HepG2 (cell line): ENCODE data around the gene MAP1LC3A. TPM values are rescaled to one million over a fixed set of nuclear protein-coding genes. Genes with fewer than 3 reads are reported as not detected.
A peak's percentile ranks its signal among the peaks of the same experiment; 100 is the strongest.

Experiments used
- ARID5B ChIP-seq: IDR thresholded peaks from 2 replicates; pipeline ENCODE4 v1.4.0; 2020; ENCODE audit warnings: mild to moderate bottlenecking, missing genetic modification reagents
- CBX2 ChIP-seq, 2 experiments: fragments of 200-600 bp in 1 of 2; sonication (generic); formaldehyde crosslinking in 1 of 2; IDR thresholded peaks; 2 replicates each; pipeline versions ENCODE4 v1.7.0 to v1.8.1; 2018 to 2022; ENCODE audit warnings: low read depth in 2 of 2, low read length in 1 of 2, mild to moderate bottlenecking in 1 of 2, missing genetic modification reagents in 1 of 2
- HIVEP1 ChIP-seq: sonication (generic); formaldehyde crosslinking; IDR thresholded peaks from 2 replicates; pipeline ENCODE4 v1.4.0; 2020; ENCODE audit warnings: mild to moderate bottlenecking, missing genetic modification reagents
- HNF4G ChIP-seq, 2 experiments: sonication (generic) in 1 of 2; formaldehyde crosslinking in 1 of 2; IDR thresholded peaks; 2 replicates each; pipeline versions ENCODE4 v1.4.0 to v1.6.1; 2011 to 2020; ENCODE audit warnings: borderline replicate concordance in 2 of 2, low read depth in 2 of 2, mild to moderate bottlenecking in 2 of 2, low read length in 1 of 2, missing genetic modification reagents in 1 of 2, moderate library complexity in 1 of 2
- MEIS1 ChIP-seq: sonication (generic); formaldehyde crosslinking; IDR thresholded peaks from 2 replicates; pipeline ENCODE4 v1.9.0; 2021; ENCODE audit warnings: mild to moderate bottlenecking, missing genetic modification reagents, moderate library complexity, borderline replicate concordance
- NFKBIZ ChIP-seq: IDR thresholded peaks from 2 replicates; pipeline ENCODE4 v1.6.1; 2018; ENCODE audit warnings: missing genetic modification reagents, missing compliant biosample characterization
- ZNF12 ChIP-seq: sonication (generic); formaldehyde crosslinking; IDR thresholded peaks from 2 replicates; pipeline ENCODE4 v1.5.0; 2020; ENCODE audit warnings: missing genetic modification reagents
- ZNF512 ChIP-seq: sonication (generic); formaldehyde crosslinking; IDR thresholded peaks from 2 replicates; pipeline ENCODE4 v1.4.0; 2020; ENCODE audit warnings: mild to moderate bottlenecking, missing genetic modification reagents
- ZNF577 ChIP-seq: sonication (generic); formaldehyde crosslinking; IDR thresholded peaks from 2 replicates; pipeline ENCODE4 v1.4.0; 2020; ENCODE audit warnings: mild to moderate bottlenecking, low read depth, missing genetic modification reagents, borderline replicate concordance
- ZNF83 ChIP-seq: sonication (generic); formaldehyde crosslinking; IDR thresholded peaks from 2 replicates; pipeline ENCODE4 v1.4.0; 2020; ENCODE audit warnings: missing genetic modification reagents, mild to moderate bottlenecking, borderline replicate concordance
- polyA plus RNA-seq, 8 experiments: library from polyadenylated mRNA; depleted of rRNA in 3 of 8; stranded (reverse) in 7 of 8; unstranded in 1 of 8; fragments of >200 nt; fragmentation: Illumina TruSeq in 4 of 8; extraction: Trizol in 4 of 8; gene quantifications; 2 replicates each; pipeline versions ENCODE4 v1.2.1 to v1.2.3, GENCODE V29; 2011 to 2016; ENCODE audit warnings: low read depth in 4 of 8, missing spikeins in 1 of 8, mixed read lengths in 1 of 8; ENCODE audit not compliant: insufficient read depth in 1 of 8
- total RNA-seq, 5 experiments: library from RNA; depleted of rRNA; stranded (reverse); fragments of >200 nt; fragmentation: Illumina TruSeq; extraction: Trizol; gene quantifications; 2 replicates each; pipeline ENCODE4 v1.2.3, GENCODE V29; 2016; ENCODE audit warnings: low read depth in 1 of 5
- TF ChIP-seq, protein P1 (sequence below): sonication (generic); formaldehyde crosslinking; IDR thresholded peaks from 2 replicates; pipeline ENCODE4 v1.5.0; 2020; ENCODE audit warnings: mild to moderate bottlenecking, missing genetic modification reagents
- TF ChIP-seq, protein P2 (sequence below): sonication (generic); formaldehyde crosslinking; IDR thresholded peaks from 2 replicates; pipeline ENCODE4 v1.4.0; 2020; ENCODE audit warnings: missing genetic modification reagents, low read depth, mild to moderate bottlenecking, borderline replicate concordance
- TF ChIP-seq, protein P3 (sequence below): sonication (generic); formaldehyde crosslinking; IDR thresholded peaks from 2 replicates; pipeline ENCODE4 v1.4.0; 2020; ENCODE audit warnings: missing genetic modification reagents

MAP1LC3A gene
- total and polyA plus RNA-seq, 2 of the 13 experiments (the other 11 are each of a cell fraction or from before 2014, with no cell fraction given), result not detected

GRCh38 chr20:34516247-34517113 is 42.0 kb upstream of the MAP1LC3A start, which contains the start of gene DYNLRB1 (continued):
- TF ChIP-seq ZNF512 (CRISPR knock-in tag) (no peak), ZNF83 (CRISPR knock-in tag) (peak; percentile 20; the same call in 1 of the 2 replicates), ARID5B (CRISPR knock-in tag) (peak; percentile 73), ZNF577 (CRISPR knock-in tag) (no peak), HNF4G (IDR thresholded peaks at IDR 0.05; ENCODE audit: borderline replicate concordance, low read depth, low read length) (no peak), HNF4G (CRISPR knock-in tag; IDR thresholded peaks at IDR 0.05; ENCODE audit: borderline replicate concordance, low read depth) (no peak), ZNF12 (CRISPR knock-in tag) (peak; percentile 65), CBX2 (IDR thresholded peaks at IDR 0.05; ENCODE audit: low read depth, low read length) (no peak), CBX2 (CRISPR knock-in tag; IDR thresholded peaks at IDR 0.05; ENCODE audit: low read depth) (no peak; the same call in 1 of the 2 replicates), MEIS1 (CRISPR knock-in tag) (0 out of 2 replicates have a peak, but pooled peaks have one; percentile 32), NFKBIZ (0 out of 2 replicates have a peak, but pooled peaks have one; percentile 76), HIVEP1 (CRISPR knock-in tag) (peak; percentile 71)
- TF ChIP-seq, protein P1, sequence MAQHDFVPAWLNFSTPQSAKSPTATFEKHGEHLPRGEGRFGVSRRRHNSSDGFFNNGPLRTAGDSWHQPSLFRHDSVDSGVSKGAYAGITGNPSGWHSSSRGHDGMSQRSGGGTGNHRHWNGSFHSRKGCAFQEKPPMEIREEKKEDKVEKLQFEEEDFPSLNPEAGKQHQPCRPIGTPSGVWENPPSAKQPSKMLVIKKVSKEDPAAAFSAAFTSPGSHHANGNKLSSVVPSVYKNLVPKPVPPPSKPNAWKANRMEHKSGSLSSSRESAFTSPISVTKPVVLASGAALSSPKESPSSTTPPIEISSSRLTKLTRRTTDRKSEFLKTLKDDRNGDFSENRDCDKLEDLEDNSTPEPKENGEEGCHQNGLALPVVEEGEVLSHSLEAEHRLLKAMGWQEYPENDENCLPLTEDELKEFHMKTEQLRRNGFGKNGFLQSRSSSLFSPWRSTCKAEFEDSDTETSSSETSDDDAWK, result no peak
- TF ChIP-seq, protein P2, sequence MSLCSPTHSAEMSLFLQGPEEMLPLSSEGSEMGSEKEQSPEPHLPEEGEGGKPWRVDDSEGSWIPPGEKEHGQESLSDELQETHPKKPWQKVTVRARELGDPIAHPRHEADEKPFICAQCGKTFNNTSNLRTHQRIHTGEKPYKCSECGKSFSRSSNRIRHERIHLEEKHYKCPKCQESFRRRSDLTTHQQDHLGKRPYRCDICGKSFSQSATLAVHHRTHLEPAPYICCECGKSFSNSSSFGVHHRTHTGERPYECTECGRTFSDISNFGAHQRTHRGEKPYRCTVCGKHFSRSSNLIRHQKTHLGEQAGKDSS (CRISPR knock-in tag), result peak; percentile 44
- TF ChIP-seq, protein P3, sequence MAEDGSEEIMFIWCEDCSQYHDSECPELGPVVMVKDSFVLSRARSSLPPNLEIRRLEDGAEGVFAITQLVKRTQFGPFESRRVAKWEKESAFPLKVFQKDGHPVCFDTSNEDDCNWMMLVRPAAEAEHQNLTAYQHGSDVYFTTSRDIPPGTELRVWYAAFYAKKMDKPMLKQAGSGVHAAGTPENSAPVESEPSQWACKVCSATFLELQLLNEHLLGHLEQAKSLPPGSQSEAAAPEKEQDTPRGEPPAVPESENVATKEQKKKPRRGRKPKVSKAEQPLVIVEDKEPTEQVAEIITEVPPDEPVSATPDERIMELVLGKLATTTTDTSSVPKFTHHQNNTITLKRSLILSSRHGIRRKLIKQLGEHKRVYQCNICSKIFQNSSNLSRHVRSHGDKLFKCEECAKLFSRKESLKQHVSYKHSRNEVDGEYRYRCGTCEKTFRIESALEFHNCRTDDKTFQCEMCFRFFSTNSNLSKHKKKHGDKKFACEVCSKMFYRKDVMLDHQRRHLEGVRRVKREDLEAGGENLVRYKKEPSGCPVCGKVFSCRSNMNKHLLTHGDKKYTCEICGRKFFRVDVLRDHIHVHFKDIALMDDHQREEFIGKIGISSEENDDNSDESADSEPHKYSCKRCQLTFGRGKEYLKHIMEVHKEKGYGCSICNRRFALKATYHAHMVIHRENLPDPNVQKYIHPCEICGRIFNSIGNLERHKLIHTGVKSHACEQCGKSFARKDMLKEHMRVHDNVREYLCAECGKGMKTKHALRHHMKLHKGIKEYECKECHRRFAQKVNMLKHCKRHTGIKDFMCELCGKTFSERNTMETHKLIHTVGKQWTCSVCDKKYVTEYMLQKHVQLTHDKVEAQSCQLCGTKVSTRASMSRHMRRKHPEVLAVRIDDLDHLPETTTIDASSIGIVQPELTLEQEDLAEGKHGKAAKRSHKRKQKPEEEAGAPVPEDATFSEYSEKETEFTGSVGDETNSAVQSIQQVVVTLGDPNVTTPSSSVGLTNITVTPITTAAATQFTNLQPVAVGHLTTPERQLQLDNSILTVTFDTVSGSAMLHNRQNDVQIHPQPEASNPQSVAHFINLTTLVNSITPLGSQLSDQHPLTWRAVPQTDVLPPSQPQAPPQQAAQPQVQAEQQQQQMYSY (CRISPR knock-in tag), result peak; percentile 22; the same call in 1 of the 2 replicates
